ENCODE results near the gene TIMM50. TPM values are rescaled to one million over a fixed set of nuclear protein-coding genes. Genes with fewer than 3 reads are reported as not detected.

TIMM50 gene
- polyA plus RNA-seq, 1 donor: 91.5 TPM

DNA sequence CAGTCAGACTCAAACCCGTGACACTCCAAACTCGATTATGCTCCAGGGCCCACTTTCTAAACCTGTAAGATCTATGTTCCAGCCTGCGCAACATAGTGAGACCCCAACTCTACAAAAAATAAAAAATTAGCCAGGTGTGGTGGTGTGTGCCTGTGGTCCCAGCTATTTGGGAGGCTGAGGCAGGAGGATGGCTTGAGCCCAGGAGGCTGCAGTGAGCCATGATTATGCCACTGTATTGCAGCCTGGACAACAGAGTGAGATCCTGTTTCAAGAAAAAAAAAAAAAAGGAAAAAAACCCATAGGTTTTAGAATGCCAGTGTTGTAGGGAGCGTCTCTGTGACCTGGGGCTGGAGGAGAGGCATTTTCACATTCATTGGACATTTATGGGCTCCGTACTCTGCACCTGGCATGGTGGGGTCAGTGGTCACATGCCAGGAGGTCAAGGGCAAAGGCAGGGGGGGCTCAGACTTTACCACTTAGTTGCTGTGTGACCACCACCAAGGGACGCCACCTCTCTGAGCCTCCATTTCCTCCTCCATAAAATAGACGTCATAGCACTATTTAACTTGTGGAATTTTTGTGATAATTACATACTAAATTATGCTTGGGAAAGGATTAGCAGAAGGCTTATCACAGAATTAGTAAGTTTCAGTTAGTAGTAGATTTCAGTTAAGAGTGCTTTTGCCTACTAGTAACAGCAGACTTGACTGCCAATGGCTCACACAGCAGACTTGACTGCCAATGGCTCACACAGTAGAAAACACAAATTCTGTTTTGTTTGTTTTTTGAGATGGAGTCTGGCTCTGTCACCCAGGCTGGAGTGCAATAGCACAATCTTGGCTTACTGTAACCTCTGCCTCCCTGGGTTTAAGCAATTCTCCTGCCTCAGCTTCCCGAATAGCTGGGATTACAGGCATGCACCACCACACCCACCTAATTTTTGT lies 40.2 kb downstream of the TIMM50 start:
- no peak for DNase-seq

DNA sequence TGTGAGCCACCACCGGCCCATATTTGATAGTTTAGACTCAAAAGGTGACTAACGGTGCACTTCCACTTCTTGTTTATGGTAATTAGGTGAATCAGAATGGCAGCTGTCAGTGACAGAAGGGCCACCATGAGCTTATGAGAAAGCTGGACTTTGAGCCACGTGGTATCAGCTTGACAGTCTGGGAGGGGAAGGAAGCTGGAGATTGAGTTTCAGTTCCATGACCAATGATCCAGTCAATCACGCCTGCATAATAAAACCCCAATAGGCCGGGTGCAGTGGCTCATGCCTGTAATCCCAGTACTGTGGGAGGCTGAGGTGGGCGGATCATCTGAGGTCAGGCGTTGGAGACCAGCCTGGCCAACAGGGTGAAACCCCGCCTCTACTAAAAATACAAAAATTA lies 43.9 kb downstream of the TIMM50 start:
- no peak for DNase-seq

DNA sequence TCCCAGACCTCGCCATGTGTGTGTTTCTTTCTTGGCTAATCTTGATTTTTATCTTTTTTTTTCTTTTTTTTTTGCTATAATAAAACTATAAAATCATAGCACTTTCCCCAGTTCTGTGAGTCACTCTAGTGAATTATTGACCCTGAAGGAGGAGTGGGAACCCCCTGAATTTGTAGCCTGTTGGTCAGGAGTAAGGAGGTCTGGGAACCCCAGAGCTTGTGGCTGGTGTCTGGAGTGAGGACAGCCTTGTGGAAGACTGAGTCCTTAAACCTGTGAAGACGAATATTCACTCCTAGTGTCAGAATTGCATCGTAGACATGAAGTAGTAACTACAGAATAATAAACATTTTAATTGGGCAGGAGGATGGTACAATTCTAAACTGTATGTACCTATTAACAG lies 44.6 kb downstream of the TIMM50 start:
- DNase-seq: no peak

DNA sequence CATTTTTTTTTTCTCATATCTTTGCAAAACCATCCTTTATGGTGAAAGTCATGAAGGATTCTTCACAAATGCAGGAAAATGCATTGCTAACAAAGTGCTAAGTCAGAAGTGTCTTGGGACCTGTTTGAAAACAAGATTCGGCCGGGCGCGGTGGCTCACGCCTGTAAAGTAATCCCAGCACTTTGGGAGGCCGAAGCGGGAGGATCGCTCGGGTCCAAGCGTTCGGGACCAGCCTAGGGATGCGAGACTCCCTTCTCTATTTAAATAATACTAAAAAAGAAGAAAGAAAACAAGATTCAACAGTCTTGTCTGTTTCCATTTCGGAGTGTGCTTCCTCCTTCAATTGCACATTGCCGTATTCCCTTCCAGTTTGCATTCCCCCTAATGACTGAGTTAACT lies 51.2 kb downstream of the TIMM50 start:
- DNase-seq: no peak

DNA sequence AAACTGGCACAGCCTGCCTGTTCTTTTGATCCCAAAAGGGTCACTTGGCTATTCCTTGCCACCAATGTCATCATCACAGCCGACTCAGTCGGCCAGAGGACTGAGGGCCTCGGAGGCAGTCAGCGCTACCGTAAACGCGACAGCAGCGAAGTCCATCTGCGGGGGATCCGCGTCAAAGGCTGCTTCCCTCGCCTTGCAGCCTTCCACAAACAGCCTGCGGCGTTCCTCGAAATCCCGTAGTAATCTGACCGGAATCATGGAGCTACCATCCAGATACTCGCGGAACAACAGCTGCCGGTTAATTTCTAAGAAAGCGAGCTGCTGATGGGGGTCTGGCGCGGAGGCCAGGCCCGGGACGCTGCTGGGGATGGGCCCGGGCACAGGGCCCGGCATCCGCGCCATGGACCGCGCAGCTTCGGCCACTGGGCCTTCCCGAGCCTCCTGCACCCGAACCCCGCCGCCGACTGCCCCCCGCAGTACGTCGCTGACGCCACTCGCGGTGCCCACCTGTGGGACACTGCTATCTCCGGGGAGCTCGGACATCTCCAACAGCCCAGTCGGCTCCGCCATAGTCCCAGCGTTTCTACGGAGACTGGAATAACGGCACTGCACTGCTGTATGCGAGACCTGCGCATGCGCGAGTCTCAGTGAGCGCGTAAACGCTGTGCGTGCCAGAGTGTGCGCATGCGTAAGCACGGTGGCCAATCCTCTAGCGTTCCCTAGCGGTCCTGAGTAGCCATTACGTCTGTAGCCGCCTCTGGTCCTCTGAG lies 51.8 kb downstream of the TIMM50 start, which contains the start of gene EID2B:
TSS of gene EID2B (minus strand) at position 620 of the 770 bp plus-strand sequence. CDS start at position 570, 50 bp downstream.
- DNase-seq: peak; percentile 96

DNA sequence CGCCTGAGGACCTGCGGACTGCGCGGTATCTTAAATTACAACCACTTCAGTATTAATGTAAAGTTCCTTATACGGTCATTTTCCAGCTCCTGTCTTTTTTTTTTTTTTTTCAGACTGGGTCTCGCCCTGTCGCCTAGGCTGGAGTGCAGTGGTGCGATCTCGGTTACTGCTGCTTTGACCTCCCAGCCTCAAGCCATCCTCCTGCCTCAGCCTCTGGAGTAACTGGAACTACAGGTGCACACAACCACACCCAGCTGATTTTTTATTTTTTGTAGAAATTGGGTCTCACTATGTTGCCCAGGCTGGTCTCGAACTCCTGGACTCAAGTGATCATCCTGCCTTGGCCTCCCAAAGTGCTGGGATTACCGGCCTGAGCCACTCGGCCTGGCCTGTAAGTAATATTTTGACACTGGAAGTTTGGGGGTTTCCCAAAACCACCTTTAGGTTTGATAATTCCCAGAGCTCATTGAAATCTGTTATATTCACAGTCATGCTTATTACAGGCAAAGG lies 52.4 kb downstream of the TIMM50 start:
- no peak for DNase-seq

DNA sequence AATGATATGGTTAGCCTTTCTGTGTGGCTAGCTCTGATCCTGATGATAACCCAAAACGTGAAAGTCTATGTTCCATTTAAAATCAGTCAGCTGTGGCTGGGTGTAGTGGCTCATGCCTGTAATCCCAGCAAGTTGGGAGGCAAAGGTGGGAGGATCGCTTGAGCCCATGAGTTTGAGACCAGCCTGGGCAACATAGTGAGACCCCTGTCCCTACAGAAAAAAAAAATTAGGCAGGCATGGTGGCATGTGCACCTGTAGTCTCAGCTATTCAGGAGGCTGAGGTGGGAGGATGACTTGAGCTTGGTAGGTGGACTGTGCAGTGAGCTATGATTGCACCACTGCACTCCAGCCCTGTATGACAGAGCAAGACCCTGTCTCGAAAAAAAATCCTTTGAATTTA lies 53.2 kb downstream of the TIMM50 start:
- DNase-seq: no peak

DNA sequence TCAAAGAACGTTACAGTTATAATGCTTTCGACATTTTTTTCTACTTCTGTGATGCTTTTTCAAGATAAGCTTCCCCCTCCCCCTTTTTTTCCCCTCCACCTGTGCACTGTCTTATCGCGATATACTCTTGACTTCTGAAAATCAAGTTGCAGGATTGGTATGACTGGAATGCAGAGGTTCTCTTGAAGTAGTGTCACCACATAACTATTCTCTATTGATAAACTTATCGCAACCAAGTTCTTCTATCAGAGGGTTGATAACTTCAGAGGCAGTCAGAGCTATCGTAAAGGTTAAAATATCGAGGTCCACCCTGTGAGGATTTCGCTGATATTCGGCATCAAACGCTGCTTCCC lies 58.5 kb downstream of the TIMM50 start:
- DNase-seq: no peak

DNA sequence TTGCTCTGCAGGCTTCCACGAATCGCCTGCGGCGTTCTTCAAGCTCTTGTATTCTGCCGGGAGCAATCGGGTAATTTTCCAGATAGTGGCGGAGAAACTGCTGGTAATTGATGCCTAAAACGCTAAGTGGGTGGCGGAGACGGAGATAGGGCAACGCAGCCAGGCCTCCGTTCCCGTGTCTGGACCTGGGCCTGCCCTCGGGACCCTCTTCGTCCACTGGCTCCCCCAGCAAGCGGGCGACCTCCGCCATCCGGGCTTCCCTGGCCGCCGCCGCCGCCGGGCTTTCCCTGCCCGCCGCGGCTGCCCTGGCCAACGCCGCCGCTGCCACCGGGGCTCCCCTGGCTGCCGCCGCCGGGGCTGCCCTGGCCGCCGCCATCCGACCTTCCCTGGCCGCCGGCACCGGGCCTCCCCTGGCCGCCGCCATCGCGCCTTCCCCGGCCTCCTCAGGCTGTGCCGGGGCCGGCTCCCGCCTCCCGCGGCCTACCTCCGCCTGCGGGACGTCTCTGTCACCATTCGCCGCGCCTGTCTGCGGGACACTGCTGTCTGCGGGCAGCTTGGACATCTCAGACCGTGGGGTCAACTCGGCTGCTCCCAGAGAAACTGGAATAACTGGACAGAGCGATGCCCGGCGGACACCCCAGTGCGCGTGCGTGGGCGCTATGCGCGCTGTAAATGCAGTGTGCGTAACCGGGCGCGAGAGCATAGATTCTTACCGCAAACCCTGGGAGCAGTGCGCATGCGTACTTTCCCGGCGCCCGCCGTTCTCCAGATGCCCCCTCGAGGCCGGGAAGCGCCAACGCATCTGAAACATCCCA lies 59.1 kb downstream of the TIMM50 start, which contains the start of gene EID2:
TSS of gene EID2 (minus strand) at position 644 of the 815 bp plus-strand sequence. CDS start at position 562, 82 bp downstream.
- DNase-seq: peak; percentile 94

DNA sequence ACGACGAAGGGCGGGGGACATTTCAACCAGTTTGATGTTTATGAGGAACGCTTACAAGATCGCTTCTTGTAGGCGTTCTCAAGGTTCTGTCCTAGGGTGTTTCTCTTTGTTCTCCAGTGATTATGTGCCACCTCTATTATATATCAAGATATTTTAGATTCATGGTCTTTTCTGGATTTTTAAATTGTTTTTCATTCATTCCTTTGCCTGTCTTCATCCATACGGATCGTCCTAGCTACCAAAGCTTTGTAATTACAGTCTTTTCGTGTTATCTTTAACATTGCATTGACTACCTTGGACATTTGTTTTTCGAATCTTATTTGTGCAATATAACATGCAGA lies 59.7 kb downstream of the TIMM50 start:
- no peak for DNase-seq

Other genes with a start within 250 kb of the TIMM50 start
- not detected for gene IFNL3, start 235.8 kb upstream of the TIMM50 start, polyA plus RNA-seq (ENCODE audit: insufficient read length)
- not detected for gene IFNL4, start 232.0 kb upstream of the TIMM50 start, polyA plus RNA-seq (ENCODE audit: insufficient read length)
- gene IFNL2, start 212.4 kb upstream of the TIMM50 start, polyA plus RNA-seq (ENCODE audit: insufficient read length): not detected
- not detected for gene IFNL1, start 184.4 kb upstream of the TIMM50 start, polyA plus RNA-seq (ENCODE audit: insufficient read length)
- 1.2 TPM for gene LRFN1, start 160.0 kb upstream of the TIMM50 start, polyA plus RNA-seq (ENCODE audit: insufficient read length)
- gene GMFG, start 144.8 kb upstream of the TIMM50 start, polyA plus RNA-seq (ENCODE audit: insufficient read length): 21.6 TPM
- gene SAMD4B, start 138.4 kb upstream of the TIMM50 start, polyA plus RNA-seq (ENCODE audit: insufficient read length): 112 TPM
- 69.4 TPM for gene PAF1, start 89.7 kb upstream of the TIMM50 start, polyA plus RNA-seq (ENCODE audit: insufficient read length)
- 36.3 TPM for gene MED29, start 89.5 kb upstream of the TIMM50 start, polyA plus RNA-seq (ENCODE audit: insufficient read length)
- gene ZFP36, start 74.0 kb upstream of the TIMM50 start, polyA plus RNA-seq (ENCODE audit: insufficient read length): 31.9 TPM
- gene PLEKHG2, start 68.2 kb upstream of the TIMM50 start, polyA plus RNA-seq (ENCODE audit: insufficient read length): 118 TPM
- gene RPS16, start 44.9 kb upstream of the TIMM50 start, polyA plus RNA-seq (ENCODE audit: insufficient read length): 1,072 TPM
- gene SUPT5H, start 35.3 kb upstream of the TIMM50 start, polyA plus RNA-seq (ENCODE audit: insufficient read length): 150 TPM
- 0.70 TPM for gene DLL3, start 18.1 kb downstream of the TIMM50 start, polyA plus RNA-seq (ENCODE audit: insufficient read length)
- 10.1 TPM for gene SELENOV, start 34.3 kb downstream of the TIMM50 start, polyA plus RNA-seq (ENCODE audit: insufficient read length)
- gene EID2B, start 52.0 kb downstream of the TIMM50 start, polyA plus RNA-seq (ENCODE audit: insufficient read length): 5.8 TPM
- gene EID2, start 59.3 kb downstream of the TIMM50 start, polyA plus RNA-seq (ENCODE audit: insufficient read length): 21.3 TPM
- not detected for gene LGALS13, start 121.7 kb downstream of the TIMM50 start, polyA plus RNA-seq (ENCODE audit: insufficient read length)
- not detected for gene LGALS16, start 175.1 kb downstream of the TIMM50 start, polyA plus RNA-seq (ENCODE audit: insufficient read length)
- gene LGALS14, start 223.6 kb downstream of the TIMM50 start, polyA plus RNA-seq (ENCODE audit: insufficient read length): not detected